Measurements from ENCODE around the gene SDHB. TPM values are rescaled to one million over a fixed set of nuclear protein-coding genes. Genes with fewer than 3 reads are reported as not detected.

The SDHB gene
- total and polyA plus RNA-seq, 2 of the 8 experiments (the other 6 are each of a cell fraction or from before 2014, with no cell fraction given), result 84.0 to 98.7 TPM

DNA sequence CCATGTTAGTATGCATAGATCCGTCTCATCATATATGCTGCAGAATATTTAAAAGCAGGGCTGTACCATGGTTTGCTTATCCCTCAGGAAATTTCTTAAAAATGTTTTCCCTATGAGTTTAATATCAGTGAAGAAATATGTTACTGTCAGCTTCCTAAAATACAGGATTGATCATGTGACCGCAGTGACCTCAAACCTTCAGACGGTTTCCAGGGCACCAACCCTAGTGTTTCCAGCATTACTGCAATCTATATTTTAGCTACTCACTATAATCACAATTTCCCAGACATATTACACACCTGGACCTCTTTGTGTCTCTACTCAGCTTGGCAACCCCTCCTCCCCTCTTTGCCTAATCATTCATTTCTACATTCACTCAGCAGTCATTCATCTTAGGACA lies 7.7 kb upstream of the SDHB start:
- H2BK12ac ChIP-seq (ENCODE audit: low read depth, low read length), result no peak overlapping the region
- no peaks in the 10 kb centered on the region for H3K27me3 ChIP-seq (replicated peaks in 1 of 4; ENCODE audit: control insufficient read depth in 3 of 4, extremely low read depth in 1 of 4, insufficient read depth in 3 of 4, low read length in 3 of 4)
- no peak overlapping the region for H3K18ac ChIP-seq (ENCODE audit: extremely low read depth, low read length)
- H4K5ac ChIP-seq (ENCODE audit: insufficient read length, low read depth, low read length), result no peak overlapping the region
- no peak overlapping the region for H2BK20ac ChIP-seq (ENCODE audit: low read length)
- H3K4me1 ChIP-seq (replicated peaks in 1 of 4; ENCODE audit: control insufficient read depth in 3 of 4, insufficient read depth in 4 of 4, low read length in 3 of 4), result peaks cover 4 to 9% (median 6%) of the 10 kb centered on the region in 4 experiments; a peak in 5 of 7 replicates
- H3K4me3 ChIP-seq (ENCODE audit: extremely low read depth in 1 of 4, insufficient read depth in 2 of 4, low read depth in 3 of 4, low read length in 4 of 4), result no peak overlapping the region
- no peak overlapping the region for H3K9ac ChIP-seq (replicated peaks in 1 of 4; ENCODE audit: extremely low read depth in 1 of 4, low read depth in 3 of 4, low read length in 3 of 4)
- H3K79me1 ChIP-seq (ENCODE audit: low read depth, low read length), result no peaks in the 10 kb centered on the region
- H2AK5ac ChIP-seq (ENCODE audit: low read depth, low read length), result no peak overlapping the region
- no peaks in the 10 kb centered on the region for H3K23me2 ChIP-seq (ENCODE audit: low read depth, low read length)
- H3K4me2 ChIP-seq (ENCODE audit: insufficient read depth in 1 of 2, low read depth in 2 of 2, low read length in 2 of 2), result no peak overlapping the region
- H4K91ac ChIP-seq (replicated peaks; ENCODE audit: insufficient read length, low read length), result no peak overlapping the region
- CTCF ChIA-PET (ENCODE audit: partially characterized antibody), result interaction anchor here (0.7 to 7.8 kb wide), 11 partner anchors 8 to 345 kb away, joined by 3 to 111 read pairs (median 7); partner anchors contain the start of gene PADI2
- no peak overlapping the region for H2BK5ac ChIP-seq (ENCODE audit: low read depth, low read length)
- POLR2A ChIA-PET (ENCODE audit: partially characterized antibody), result no interaction called here
- WGBS, 2 experiments (ENCODE audit: extremely low coverage in 1 of 2, insufficient coverage in 1 of 2, insufficient read length in 1 of 2, insufficient replicate concordance in 2 of 2, low coverage in 1 of 2, low lambda C conversion rate in 2 of 2, missing lambda C conversion rate in 1 of 2), result 83% methylated on average over 3 of the region's 3 CpGs; no CpG with 5 or more reads in 1 of the 2 experiments
- H3K4ac ChIP-seq (replicated peaks; ENCODE audit: insufficient read length, low read depth, low read length), result no peak overlapping the region
- H3K9me3 ChIP-seq (ENCODE audit: insufficient read depth in 2 of 2, low read depth in 1 of 2, low read length in 1 of 2), result no peaks in the 10 kb centered on the region
- no peak for FAIRE-seq
- H2BK15ac ChIP-seq (ENCODE audit: low read length), result no peak overlapping the region
- H3K56ac ChIP-seq (replicated peaks; ENCODE audit: insufficient read length, low read depth, low read length), result no peak overlapping the region
- H3K79me2 ChIP-seq (ENCODE audit: control insufficient read depth in 1 of 2, insufficient read depth in 2 of 2, low read length in 2 of 2), result no peaks in the 10 kb centered on the region
- no peaks in the 10 kb centered on the region for H4K20me1 ChIP-seq (replicated peaks in 1 of 2; ENCODE audit: control insufficient read depth in 1 of 2, insufficient read depth in 2 of 2, low read length in 2 of 2)
- H3K27ac ChIP-seq (ENCODE audit: low read depth, low read length), result no peak overlapping the region
- H3K14ac ChIP-seq (ENCODE audit: insufficient read length), result no peak overlapping the region
- no peaks in the 10 kb centered on the region for H3K36me3 ChIP-seq (ENCODE audit: control insufficient read depth in 2 of 4, insufficient read depth in 4 of 4, low read length in 3 of 4)
- no peak for DNase-seq (ENCODE audit: low read depth in 1 of 2, low spot score in 2 of 2)
- no peak overlapping the region for H2AFZ ChIP-seq (ENCODE audit: low read length)
- H3K23ac ChIP-seq (ENCODE audit: insufficient read length), result no peak overlapping the region
- H4K8ac ChIP-seq (ENCODE audit: extremely low read depth, insufficient read depth, low read length), result no peak overlapping the region
- TF ChIP-seq TAF7 (optimal IDR thresholded peaks at IDR 0.05; ENCODE audit: borderline replicate concordance, low read depth, low read length) (no peak), KDM1A (IDR thresholded peaks at IDR 0.05; ENCODE audit: borderline replicate concordance, low read length) (no peak), HDAC2 (IDR thresholded peaks at IDR 0.05; ENCODE audit: borderline replicate concordance in 1 of 2, low read depth in 2 of 2, low read length in 2 of 2) (no peak)
- H2BK120ac ChIP-seq (replicated peaks; ENCODE audit: low read depth, low read length), result no peak overlapping the region
